Erythroblast (primary cell): Measurements from ENCODE around the gene IFNL3.

Source experiments
- GATA1 ChIP-seq: IDR thresholded peaks from 2 replicates; pipeline ENCODE4 v1.6.1; 2011; ENCODE audit warnings: low read depth, mild to moderate bottlenecking, control low read depth, low read length, moderate library complexity
- POLR2A ChIP-seq: IDR thresholded peaks from 2 replicates; pipeline ENCODE4 v1.6.1; 2011; ENCODE audit warnings: mild to moderate bottlenecking, low read length

GRCh38 chr19:39282021-39282420 is 37.2 kb upstream of the IFNL3 start:
- TF ChIP-seq POLR2A (no peak), GATA1 (no peak)
